Thyroid gland (tissue), 4 donors: Measurements from ENCODE around the gene SLC12A1. TPM values are rescaled to one million over a fixed set of nuclear protein-coding genes. Genes with fewer than 3 reads are reported as not detected.

Experiments
- DNase-seq, 2 donors: peaks; one replicate each; pipeline ENCODE4 v3.0.0-alpha.2; 2019
- H3K27ac ChIP-seq, 3 donors: fragments of 200-600 bp; sonication (generic); 1 replicate in 2 of 3; 2 replicates in 1 of 3; pipeline ENCODE4 v1.5.1; 2016 to 2019; ENCODE audit warnings: mild to moderate bottlenecking in 1 of 3, moderate library complexity in 1 of 3
- H3K27me3 ChIP-seq: fragments of 200-600 bp; sonication (generic); one replicate; pipeline ENCODE4 v1.5.1; 2019
- H3K36me3 ChIP-seq, 2 donors: fragments of 200-600 bp; sonication (generic); one replicate each; pipeline ENCODE4 v1.5.1; 2016 to 2019
- H3K4me1 ChIP-seq, 2 donors: fragments of 200-600 bp; sonication (generic); one replicate each; pipeline ENCODE4 v1.5.1; 2017 to 2019
- H3K4me3 ChIP-seq, 3 donors: fragments of 200-600 bp; sonication (generic); replicated peaks in 1 of 3; 1 replicate in 2 of 3; 2 replicates in 1 of 3; pipeline ENCODE4 v1.5.1; 2016; ENCODE audit warnings: mild to moderate bottlenecking in 1 of 3
- H3K9me3 ChIP-seq: fragments of 200-600 bp; sonication (generic); one replicate; pipeline ENCODE4 v1.5.1; 2017
- CTCF ChIP-seq, 6 experiments: fragments of 200-600 bp in 3 of 6; fragments of 450-650 bp in 3 of 6; sonication (generic) in 3 of 6; IDR thresholded peaks; one replicate each; pipeline ENCODE4 v1.5.1; 2016 to 2019; ENCODE audit warnings: antibody characterized with exemption in 6 of 6, mild to moderate bottlenecking in 2 of 6, inconsistent platforms in 1 of 6, moderate library complexity in 1 of 6
- POLR2A ChIP-seq, 2 donors: fragments of 450-650 bp; IDR thresholded peaks; one replicate each; pipeline ENCODE4 v1.6.1; 2017; ENCODE audit warnings: antibody characterized with exemption in 2 of 2, mild to moderate bottlenecking in 2 of 2, moderate library complexity in 1 of 2
- WGBS, 2 donors: methylation state at CpG; one replicate each; pipeline ENCODE4 v1.1.5; 2017; 5-methylcytosine and 5-hydroxymethylcytosine counted together
- intact Hi-C: fragments of 100-400 bp; cut with DNase I; formaldehyde crosslinking; loops from one replicate; pipeline ENCODE4 v1.15.1; 2023
- total RNA-seq, 4 donors: library from RNA; depleted of rRNA; stranded (reverse); fragments of >200 nt; gene quantifications; one replicate each; pipeline ENCODE4 v1.2.3, GENCODE V29; 2016

SLC12A1 gene
- not detected for total RNA-seq

- intact Hi-C loops = no loop called here
- H3K4me3 ChIP-seq = no peak within 1 kb of the TSS
- H3K27me3 ChIP-seq = no peaks in the 10 kb centered on the region
- no peaks in the 10 kb centered on the region for H3K4me1 ChIP-seq
- TF ChIP-seq CTCF (IDR thresholded peaks at IDR 0.05) = no peak
- no peak for DNase-seq
- no peaks in the 10 kb centered on the region for H3K36me3 ChIP-seq
- H3K27ac ChIP-seq = no peak within 1 kb of the TSS
- no peaks in the 10 kb centered on the region for H3K9me3 ChIP-seq
- WGBS, 2 donors = 90 to 93% methylated on average over 1 of the region's 1 CpG
Observed at GRCh38 chr15:48205981-48206380, at the start of gene SLC12A1. SLC12A1 (plus strand) TSS chr15:48206302; CDS start chr15:48207720, 1,418 bp downstream.

DNA sequence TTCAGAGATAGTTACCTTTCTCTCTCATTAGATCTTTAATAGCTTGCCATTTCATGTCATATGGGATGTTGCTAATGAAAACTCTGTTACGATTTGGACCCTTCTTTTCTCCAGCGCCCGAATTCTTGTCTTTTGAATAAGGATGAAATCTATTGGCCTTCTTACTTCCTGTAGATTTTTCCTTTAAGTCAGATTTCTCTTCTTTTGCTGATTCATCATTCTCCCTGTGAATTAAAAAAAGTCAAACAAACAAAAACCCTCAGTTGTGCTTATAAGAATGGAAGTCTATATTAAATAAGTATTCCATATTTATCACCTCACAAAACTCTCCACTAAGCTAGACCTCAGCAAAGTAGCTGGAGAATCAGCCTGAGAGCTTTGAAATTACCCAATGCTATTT is 37.5 kb upstream of the SLC12A1 start:
- 61 to 63% methylated on average over 3 of the region's 3 CpGs for WGBS, 2 donors
- Histone ChIP-seq H3K9me3 (no peaks in the 10 kb centered on the region), H3K27me3 (no peaks in the 10 kb centered on the region), H3K36me3 (no peaks in the 10 kb centered on the region), H3K4me1 (no peaks in the 10 kb centered on the region), H3K27ac (no peak overlapping the region), H3K4me3 (no peak overlapping the region)
- DNase-seq = no peak
- no peak for TF ChIP-seq CTCF (IDR thresholded peaks at IDR 0.05)
- no peak for TF ChIP-seq POLR2A (IDR thresholded peaks at IDR 0.05)
- intact Hi-C loops = no loop called here

GRCh38 chr15:48170981-48171380 is 35.1 kb upstream of the SLC12A1 start:
- no peak overlapping the region for H3K4me3 ChIP-seq
- H3K27me3 ChIP-seq = no peaks in the 10 kb centered on the region
- intact Hi-C loops = no loop called here
- H3K36me3 ChIP-seq = no peaks in the 10 kb centered on the region
- no peak for DNase-seq
- H3K4me1 ChIP-seq = no peaks in the 10 kb centered on the region
- WGBS, 2 donors = 86% methylated on average over 1 of the region's 1 CpG
- TF ChIP-seq POLR2A (IDR thresholded peaks at IDR 0.05) = no peak
- no peak for TF ChIP-seq CTCF (IDR thresholded peaks at IDR 0.05)
- H3K27ac ChIP-seq = no peak overlapping the region
- H3K9me3 ChIP-seq = no peaks in the 10 kb centered on the region

GRCh38 chr15:48175126-48175525 is 31.0 kb upstream of the SLC12A1 start:
- 98% methylated on average over 3 of the region's 3 CpGs for WGBS, 2 donors

DNA sequence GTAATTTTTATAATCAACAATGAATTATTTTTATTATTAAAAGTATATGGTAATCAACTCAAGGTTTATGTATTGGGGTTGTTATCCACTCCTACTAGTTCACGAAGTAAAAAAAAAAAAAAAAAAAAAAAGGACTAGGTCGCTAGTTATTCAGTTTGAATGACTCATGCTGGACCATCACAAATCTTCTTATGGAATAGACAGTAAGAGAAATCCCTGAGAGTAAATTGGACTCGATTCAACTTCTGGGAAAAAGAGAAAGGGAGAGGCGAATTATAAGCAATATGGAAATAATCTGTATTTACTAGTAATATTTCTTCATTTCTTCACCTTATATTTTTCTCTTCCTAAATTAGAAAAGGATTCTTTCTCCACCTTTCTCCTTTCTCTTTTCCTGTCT is 30.0 kb upstream of the SLC12A1 start:
- Histone ChIP-seq H3K4me3 (no peak overlapping the region), H3K36me3 (no peaks in the 10 kb centered on the region), H3K9me3 (no peaks in the 10 kb centered on the region), H3K4me1 (peaks cover 0 to 12% of the 10 kb centered on the region in 2 donors), H3K27me3 (no peaks in the 10 kb centered on the region), H3K27ac (no peak overlapping the region)
- DNase-seq = no peak
- TF ChIP-seq CTCF (IDR thresholded peaks at IDR 0.05) (no peak), POLR2A (IDR thresholded peaks at IDR 0.05) (no peak)
- intact Hi-C loops = no loop called here
- WGBS, 2 donors = 88 to 93% methylated on average over 4 of the region's 4 CpGs

More at GRCh38 chr15:48175126-48175525, 31.0 kb upstream of the SLC12A1 start:
- no peaks in the 10 kb centered on the region for H3K36me3 ChIP-seq
- H3K27me3 ChIP-seq = no peaks in the 10 kb centered on the region
- intact Hi-C loops = no loop called here
- peaks cover 0 to 12% of the 10 kb centered on the region in 2 donors for H3K4me1 ChIP-seq
- H3K4me3 ChIP-seq = no peak overlapping the region
- no peak for TF ChIP-seq CTCF (IDR thresholded peaks at IDR 0.05)
- TF ChIP-seq POLR2A (IDR thresholded peaks at IDR 0.05) = no peak
- H3K9me3 ChIP-seq = no peaks in the 10 kb centered on the region
- no peak overlapping the region for H3K27ac ChIP-seq
- DNase-seq = no peak
